ENCODE data around the gene SLC2A4. TPM values are rescaled to one million over a fixed set of nuclear protein-coding genes. Genes with fewer than 3 reads are reported as not detected.

SLC2A4 gene
- total RNA-seq, 1 donor = not detected

DNA sequence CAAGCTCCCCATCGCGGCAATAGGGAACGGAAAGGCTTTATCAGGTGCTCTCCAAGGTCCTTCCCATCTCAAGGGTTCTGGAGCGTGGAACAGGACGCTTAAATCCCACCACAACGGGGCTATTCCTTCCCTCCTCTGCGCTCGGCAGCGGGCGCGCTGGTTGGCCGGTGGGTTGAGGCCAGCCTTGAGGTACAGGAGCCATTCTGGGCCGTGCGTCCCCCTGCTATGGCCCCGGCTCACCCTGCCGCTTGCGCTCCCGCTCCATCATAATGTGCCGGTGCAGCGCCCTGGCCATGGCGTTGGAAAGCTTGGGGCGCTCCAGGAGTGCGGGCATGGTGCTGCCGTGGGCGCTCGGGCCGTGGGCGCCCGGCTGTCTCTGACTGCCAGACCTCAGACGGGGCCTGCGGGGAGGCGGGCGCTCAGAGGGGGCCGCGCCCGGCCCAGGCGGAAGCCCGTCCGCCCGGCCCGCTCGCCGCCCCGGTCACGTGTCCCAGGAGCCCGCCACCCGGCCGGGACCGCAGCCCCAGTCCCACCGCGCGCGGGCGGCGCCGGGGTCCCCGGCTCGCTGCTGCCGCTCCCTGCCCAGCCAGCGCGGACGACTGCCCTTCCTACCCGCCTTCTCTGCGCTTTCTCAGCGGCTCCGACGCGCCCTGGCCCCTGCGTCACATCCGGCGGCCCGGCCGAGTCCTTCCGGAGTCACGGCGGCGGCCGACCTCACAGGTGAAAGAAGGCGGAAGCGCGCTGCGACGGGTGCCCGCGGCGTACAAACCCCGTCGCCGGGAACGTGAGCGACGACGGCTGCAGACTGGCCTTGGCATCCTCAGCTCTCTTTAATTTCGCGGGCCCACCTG is 33.4 kb downstream of the SLC2A4 start, which contains the start of gene GPS2:
TSS of gene GPS2 (minus strand) at position 642 of the 851 bp plus-strand sequence. CDS start at position 334, 308 bp downstream.
- Histone ChIP-seq H3K27me3 (ENCODE audit: insufficient read depth, low read length) (no peaks in the 10 kb centered on the region), H3K9me3 (ENCODE audit: low read depth, low read length) (no peaks in the 10 kb centered on the region), H3K4me3 (ENCODE audit: low read length) (peak within 1 kb of the TSS; percentile 76), H3K4me1 (ENCODE audit: insufficient read depth, low read length) (peaks cover 53% of the 10 kb centered on the region)

DNA sequence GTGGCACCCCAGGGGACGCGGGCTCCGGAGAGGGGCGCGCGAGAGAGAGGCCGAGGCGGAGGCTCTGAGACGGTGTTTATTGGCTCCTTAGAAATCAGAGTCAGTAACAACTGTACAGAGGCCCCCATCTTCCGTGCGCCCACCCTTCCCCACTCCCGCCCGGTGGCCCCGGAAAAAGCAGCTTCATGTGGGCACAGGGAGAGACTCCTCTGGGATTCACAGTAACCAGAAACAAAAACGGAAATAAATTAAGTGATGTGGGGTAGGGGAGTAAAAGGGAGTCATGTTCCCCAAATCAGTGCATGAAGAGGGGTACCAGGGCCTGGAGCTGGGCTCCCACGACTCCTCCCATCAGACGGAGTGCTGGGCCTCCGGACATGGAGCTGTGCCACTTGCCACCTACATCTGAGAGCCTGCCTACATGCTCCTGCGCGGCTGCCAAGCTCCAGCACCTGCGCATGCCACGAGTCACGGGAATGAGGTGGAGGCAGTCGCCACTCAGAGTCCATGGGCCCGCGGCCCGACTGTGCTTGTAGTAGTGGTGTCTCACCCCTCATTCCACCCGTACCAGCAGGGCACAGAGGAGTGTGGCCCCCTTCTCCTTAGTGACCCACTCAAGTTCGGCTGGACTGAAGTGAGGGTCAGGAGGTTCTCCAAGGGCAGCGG is 34.2 kb downstream of the SLC2A4 start:
- Histone ChIP-seq H3K27me3 (ENCODE audit: insufficient read depth, low read length) (no peaks in the 10 kb centered on the region), H3K4me3 (ENCODE audit: low read length) (peak overlapping the region; percentile 76), H3K4me1 (ENCODE audit: insufficient read depth, low read length) (peaks cover 45% of the 10 kb centered on the region), H3K9me3 (ENCODE audit: low read depth, low read length) (no peaks in the 10 kb centered on the region)

DNA sequence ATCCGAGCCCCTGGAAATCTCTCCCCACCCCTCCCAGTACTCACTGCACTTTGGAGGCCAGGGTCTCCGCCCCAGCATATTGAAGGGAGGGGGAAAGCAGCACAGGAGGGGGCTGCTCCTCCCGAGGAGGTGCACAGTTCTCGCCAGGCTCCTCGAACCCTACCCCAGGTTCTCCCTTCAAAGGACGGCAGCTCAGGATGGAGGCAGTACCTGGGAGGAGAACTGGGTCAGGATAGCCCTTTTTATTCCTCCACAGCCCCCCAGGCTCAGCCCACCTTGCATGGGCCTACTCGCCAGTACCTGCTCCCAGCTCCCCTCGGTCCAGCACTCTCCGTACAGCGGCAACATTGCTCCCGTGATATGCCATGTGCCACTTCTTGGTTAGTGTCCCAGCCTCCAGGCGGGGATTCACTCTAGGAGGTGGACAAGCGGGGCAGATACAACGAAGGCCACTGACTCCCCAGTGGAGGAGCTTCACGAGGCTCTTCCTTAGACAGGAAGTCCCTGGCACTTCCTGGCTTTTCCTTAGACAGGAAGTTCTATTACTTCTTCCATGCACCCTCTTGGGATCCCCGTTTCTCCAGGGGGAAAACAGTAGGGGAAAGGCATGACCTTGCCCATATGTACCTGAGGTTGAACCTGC is 35.8 kb downstream of the SLC2A4 start:
- no peaks in the 10 kb centered on the region for H3K9me3 ChIP-seq (ENCODE audit: low read depth, low read length)
- no peaks in the 10 kb centered on the region for H3K27me3 ChIP-seq (ENCODE audit: insufficient read depth, low read length)
- no peak overlapping the region for H3K4me3 ChIP-seq (ENCODE audit: low read length)

DNA sequence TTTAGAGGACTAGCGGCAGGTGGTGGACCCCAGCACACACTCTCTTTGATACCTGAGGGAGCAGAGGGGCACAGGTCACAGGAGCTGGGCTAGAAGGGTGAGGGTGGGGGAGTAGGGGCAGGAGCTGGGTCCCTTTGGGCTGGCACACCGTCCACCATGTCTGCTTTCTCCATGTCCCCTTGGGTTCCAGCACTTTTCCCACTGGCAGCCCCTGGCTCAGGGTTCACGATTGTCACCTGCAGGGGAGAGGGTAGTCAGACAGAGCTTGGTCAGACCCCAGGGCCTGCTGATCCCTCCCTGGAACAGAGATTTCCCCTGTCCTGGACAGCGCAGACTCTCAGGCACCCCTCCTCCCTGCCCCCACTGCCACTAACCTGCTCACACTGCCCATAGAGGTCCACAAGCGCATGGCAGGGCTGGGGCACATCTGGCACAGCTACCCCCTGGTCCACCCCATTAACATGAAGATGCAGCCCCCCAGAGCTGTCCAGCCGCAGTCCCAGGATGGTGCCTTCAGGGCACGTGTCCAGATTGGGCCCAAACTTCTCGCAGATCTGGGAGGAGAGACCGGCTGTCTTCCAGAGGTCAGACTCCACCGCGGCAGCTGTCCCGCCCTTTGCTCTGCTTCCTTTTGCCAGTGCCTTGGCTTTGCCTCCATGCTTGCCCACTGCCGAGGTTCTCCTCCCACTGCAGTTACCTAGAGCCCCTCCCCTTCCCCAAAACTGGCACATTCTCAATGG is 36.8 kb downstream of the SLC2A4 start:
- Histone ChIP-seq H3K4me1 (ENCODE audit: insufficient read depth, low read length) (peaks cover 26% of the 10 kb centered on the region), H3K9me3 (ENCODE audit: low read depth, low read length) (no peaks in the 10 kb centered on the region), H3K27me3 (ENCODE audit: insufficient read depth, low read length) (no peaks in the 10 kb centered on the region), H3K4me3 (ENCODE audit: low read length) (no peak overlapping the region)

More for the DNA sequence above, 35.8 kb downstream of the SLC2A4 start:
- H3K4me1 ChIP-seq (ENCODE audit: insufficient read depth, low read length) = peaks cover 36% of the 10 kb centered on the region

DNA sequence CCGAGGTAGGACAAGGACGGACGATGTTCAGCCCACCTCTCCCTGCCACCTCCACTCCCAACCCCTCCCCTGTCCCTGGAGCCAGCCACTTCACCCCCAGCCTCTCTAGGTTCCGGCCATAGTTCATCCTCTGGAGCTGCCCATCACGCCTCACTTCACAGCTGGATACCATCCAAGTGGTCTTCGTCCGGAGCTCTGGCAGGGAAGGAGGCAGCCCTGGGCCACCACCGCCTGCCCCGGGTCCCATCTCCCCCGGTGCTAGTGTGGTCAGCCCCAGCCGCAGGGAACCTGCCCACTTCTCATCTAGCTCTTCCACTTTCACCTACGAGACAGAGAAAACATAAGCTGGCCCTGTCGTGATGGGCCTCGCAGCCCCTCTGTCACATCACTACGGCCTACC is 39.9 kb downstream of the SLC2A4 start:
- H3K27me3 ChIP-seq (ENCODE audit: insufficient read depth, low read length) = no peaks in the 10 kb centered on the region
- no peaks in the 10 kb centered on the region for H3K9me3 ChIP-seq (ENCODE audit: low read depth, low read length)
- no peaks in the 10 kb centered on the region for H3K4me1 ChIP-seq (ENCODE audit: insufficient read depth, low read length)
- no peak overlapping the region for H3K4me3 ChIP-seq (ENCODE audit: low read length)

DNA sequence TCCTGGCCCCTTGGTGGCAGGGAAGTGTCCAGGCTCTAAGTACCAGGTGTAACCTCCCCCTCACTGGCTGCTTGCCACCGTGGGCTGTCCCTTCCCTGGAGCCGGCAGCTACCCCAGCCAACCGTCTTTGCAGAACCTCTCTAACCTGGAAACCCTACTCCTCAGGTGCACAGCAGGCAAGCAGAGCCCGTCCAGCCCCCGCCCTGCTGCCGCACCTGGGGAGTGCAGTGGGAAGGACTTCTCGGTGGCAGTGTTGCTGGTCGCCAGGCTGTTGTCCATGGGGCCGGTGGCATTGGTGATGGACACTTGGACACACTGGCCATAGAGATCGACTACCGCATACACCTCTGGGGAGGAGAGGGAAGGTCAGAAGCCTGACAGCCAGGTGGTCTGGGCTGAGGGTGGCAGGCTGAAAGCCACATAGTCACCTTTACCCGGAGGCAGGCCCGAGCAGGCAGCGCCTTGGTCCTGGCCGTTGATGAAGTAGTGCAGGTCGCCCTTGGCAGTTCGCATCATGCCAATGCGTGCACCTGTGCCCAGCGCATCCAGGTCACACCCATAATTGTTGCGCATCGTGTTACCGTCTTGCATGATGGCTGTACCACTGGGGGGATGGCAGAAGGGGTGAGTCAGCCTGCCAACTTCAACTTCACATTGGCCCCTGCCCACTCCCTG is 41.1 kb downstream of the SLC2A4 start:
- no peaks in the 10 kb centered on the region for H3K9me3 ChIP-seq (ENCODE audit: low read depth, low read length)
- no peak overlapping the region for H3K4me3 ChIP-seq (ENCODE audit: low read length)
- no peaks in the 10 kb centered on the region for H3K4me1 ChIP-seq (ENCODE audit: insufficient read depth, low read length)
- H3K27me3 ChIP-seq (ENCODE audit: insufficient read depth, low read length) = no peaks in the 10 kb centered on the region

DNA sequence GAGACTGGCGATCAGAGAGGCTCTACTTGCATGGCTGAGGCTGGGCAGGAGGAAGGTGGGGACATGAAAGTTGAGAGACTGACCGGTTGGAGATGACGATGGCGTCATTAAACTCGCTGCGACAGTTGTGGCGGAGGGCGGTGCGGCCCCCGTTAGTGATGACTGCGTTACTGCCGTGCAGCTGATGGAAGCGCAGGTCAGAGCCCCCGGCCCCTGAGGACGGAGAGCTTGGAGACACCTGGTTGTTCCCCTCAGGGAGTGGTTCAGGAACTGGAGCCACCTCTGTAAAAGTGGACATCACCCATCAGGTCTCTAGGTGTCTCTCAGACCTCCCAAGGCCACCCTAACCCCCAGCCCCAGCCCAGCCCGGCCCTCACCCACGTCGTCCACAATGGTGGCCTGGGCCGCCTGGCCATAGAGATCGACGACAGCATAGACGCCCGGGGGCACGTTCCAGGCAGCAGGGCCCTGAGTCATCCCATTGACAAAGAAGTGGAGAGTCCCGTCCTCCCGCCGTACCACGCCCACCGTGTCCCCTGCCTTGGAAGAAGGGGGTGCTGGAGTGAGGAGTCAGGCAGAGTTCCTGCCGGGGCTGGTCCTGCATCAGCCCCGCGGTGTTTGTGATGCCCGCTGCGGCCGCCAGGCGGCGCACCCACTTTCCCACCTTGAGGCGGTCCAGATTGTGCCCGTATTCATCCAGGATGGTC is 42.4 kb downstream of the SLC2A4 start:
- Histone ChIP-seq H3K27me3 (ENCODE audit: insufficient read depth, low read length) (no peaks in the 10 kb centered on the region), H3K9me3 (ENCODE audit: low read depth, low read length) (no peaks in the 10 kb centered on the region), H3K4me1 (ENCODE audit: insufficient read depth, low read length) (peaks cover 8% of the 10 kb centered on the region), H3K4me3 (ENCODE audit: low read length) (no peak overlapping the region)

DNA sequence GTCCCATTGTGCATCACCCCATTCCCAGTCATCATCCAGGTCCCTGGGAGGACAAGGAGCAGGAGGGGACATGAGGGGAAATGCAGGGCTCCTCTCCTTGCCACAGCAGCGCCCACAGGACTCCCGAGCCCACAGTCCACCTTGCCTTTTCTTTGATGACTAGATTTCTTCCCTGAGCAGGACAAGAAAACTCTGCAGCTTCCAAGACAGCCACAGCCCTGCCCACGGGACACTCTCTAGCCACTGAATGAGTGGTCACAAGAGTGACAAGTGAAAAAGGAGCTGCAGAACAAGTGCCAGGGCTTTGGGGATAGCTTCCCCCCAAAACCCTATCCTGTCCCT is 42.9 kb downstream of the SLC2A4 start:
- Histone ChIP-seq H3K4me1 (ENCODE audit: insufficient read depth, low read length) (peaks cover 9% of the 10 kb centered on the region), H3K4me3 (ENCODE audit: low read length) (no peak overlapping the region), H3K9me3 (ENCODE audit: low read depth, low read length) (no peaks in the 10 kb centered on the region), H3K27me3 (ENCODE audit: insufficient read depth, low read length) (no peaks in the 10 kb centered on the region)

DNA sequence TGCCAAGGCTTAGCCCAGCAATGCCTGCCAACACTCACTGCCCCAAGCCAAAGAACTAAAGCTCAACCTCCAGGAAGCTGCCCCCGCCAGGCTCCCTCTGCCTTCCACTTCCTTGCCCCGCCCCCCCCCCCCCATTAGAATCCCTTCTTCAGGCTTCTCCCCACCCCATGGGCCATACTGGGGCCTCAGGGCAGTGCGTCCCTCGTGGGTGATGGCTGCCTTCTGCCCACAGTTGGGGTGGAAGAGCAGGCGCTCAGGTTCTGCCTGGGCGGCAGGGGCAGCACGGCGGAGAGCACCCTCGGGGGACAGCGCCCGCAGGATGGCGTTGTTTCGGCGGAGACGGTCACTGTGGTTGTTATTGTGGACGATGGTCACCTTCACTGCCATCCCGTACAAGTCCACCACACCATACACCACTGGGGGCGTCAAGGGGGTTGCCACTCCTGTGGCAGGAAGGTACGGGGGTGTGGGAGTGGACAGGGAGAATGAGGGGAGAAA is 43.6 kb downstream of the SLC2A4 start:
- Histone ChIP-seq H3K9me3 (ENCODE audit: low read depth, low read length) (no peaks in the 10 kb centered on the region), H3K27me3 (ENCODE audit: insufficient read depth, low read length) (no peaks in the 10 kb centered on the region), H3K4me1 (ENCODE audit: insufficient read depth, low read length) (peaks cover 12% of the 10 kb centered on the region), H3K4me3 (ENCODE audit: low read length) (no peak overlapping the region)

DNA sequence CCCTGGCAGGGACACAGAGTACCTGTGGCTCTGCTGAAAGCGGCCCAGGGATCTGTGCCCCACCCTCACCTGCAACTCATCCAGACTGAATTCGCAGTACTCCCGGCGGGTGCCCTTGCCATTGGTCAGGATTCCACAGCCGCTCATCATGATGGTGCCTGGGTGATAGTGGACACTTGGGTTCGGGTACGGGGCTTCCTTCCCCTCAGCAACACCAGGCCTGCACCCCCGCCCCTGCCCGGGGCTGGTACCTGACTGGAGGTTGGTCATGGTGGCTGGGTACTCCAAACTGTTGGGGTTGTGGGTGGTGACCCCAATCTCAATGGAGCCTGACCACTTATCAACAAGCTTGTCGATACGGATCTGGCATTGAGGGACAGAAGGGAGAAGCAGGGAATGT is 44.7 kb downstream of the SLC2A4 start:
- Histone ChIP-seq H3K4me3 (ENCODE audit: low read length) (no peak overlapping the region), H3K4me1 (ENCODE audit: insufficient read depth, low read length) (peaks cover 23% of the 10 kb centered on the region), H3K9me3 (ENCODE audit: low read depth, low read length) (no peaks in the 10 kb centered on the region), H3K27me3 (ENCODE audit: insufficient read depth, low read length) (no peaks in the 10 kb centered on the region)

DNA sequence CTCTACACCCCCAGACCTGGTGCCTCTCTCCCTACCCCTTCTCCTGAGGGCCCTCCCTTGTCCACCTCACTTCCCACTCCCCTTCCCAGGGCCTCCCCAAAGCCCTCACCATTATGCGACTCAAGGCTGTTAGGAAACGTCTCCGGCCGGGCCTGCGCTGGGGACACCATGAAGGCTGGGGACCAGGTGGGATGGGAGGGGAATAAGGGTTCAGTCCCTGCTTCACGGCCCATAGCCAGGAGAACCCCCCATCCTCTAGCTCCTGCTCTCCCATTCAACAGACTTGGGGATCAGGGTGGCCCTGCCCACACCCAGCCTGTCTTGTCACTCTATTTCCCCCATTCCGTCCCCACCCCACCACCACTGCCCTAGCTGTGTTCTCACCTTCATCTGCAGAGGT is 45.5 kb downstream of the SLC2A4 start:
- peaks cover 27% of the 10 kb centered on the region for H3K4me1 ChIP-seq (ENCODE audit: insufficient read depth, low read length)
- H3K9me3 ChIP-seq (ENCODE audit: low read depth, low read length) = no peaks in the 10 kb centered on the region

DNA sequence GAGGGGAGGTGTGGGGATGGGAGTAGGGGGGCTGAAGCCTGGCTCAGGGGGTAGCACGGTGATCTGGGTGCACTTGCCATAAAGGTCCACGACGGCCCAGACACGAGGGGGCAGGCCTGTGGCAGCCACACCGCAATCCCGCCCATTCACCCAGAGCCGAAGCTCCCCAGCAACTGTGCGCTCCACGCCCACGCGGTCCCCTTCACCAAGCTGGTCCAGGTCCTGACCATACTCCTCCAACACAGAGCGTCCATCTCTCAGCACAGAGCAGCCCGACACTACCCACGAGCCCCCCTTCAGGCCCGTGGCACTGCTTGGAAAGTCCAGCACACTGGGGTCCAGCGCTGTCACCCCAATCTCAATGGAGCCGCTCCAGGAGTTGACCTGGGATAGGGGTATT is 46.0 kb downstream of the SLC2A4 start:
- Histone ChIP-seq H3K9me3 (ENCODE audit: low read depth, low read length) (no peaks in the 10 kb centered on the region), H3K27me3 (ENCODE audit: insufficient read depth, low read length) (no peaks in the 10 kb centered on the region), H3K4me1 (ENCODE audit: insufficient read depth, low read length) (peaks cover 31% of the 10 kb centered on the region), H3K4me3 (ENCODE audit: low read length) (no peak overlapping the region)

More for the DNA sequence above, 45.5 kb downstream of the SLC2A4 start:
- Histone ChIP-seq H3K27me3 (ENCODE audit: insufficient read depth, low read length) (no peaks in the 10 kb centered on the region), H3K4me3 (ENCODE audit: low read length) (no peak overlapping the region)

DNA sequence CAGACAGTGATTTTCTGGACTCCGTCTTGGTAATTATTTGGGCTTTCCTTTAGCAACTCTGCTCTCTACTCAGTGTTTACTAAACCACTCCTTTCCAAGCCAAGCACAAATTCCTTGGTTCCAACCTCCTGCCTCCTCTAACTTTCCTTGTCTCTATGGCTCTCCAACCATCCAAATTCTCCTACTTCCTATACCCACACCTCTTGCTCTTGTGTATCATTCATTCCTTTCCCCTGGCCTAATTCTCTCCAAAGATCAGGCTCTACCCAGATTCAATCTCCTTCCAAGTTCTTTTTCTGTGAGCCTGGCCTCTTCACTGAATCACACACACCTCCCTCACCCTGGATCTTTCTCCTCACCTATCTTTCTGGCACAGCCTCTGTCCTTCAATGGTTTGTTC is 46.5 kb downstream of the SLC2A4 start:
- Histone ChIP-seq H3K4me3 (ENCODE audit: low read length) (no peak overlapping the region), H3K9me3 (ENCODE audit: low read depth, low read length) (no peaks in the 10 kb centered on the region), H3K27me3 (ENCODE audit: insufficient read depth, low read length) (no peaks in the 10 kb centered on the region), H3K4me1 (ENCODE audit: insufficient read depth, low read length) (peaks cover 36% of the 10 kb centered on the region)

Data from mononuclear cell (primary cell).